ENCODE results near the gene FAM228B. TPM values are rescaled to one million over a fixed set of nuclear protein-coding genes. Genes with fewer than 3 reads are reported as not detected.

The FAM228B gene
- total and polyA plus RNA-seq, 2 donors (not counting 1 experiment from before 2014, with no cell fraction given), result 9.8 to 47.2 TPM

DNA sequence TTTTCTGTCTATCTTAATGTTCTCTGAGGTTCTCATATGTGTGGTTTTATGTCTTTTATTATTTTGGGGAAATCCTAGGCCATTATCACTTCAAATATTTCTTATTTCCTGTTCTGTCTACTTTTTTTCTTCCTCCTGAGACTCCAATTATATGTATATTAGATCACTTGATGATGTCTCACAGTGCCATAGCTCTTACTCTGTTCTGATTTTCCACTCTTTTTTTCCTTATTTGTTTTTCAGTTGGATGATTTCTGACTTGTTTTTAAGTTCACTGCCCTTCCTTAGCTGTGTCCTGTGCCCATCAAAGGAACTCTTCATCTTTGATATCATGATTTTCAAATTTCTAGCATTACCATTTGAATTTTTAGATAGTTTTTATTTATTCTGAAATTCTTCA lies 24.1 kb downstream of the FAM228B start:
- no peak for TF ChIP-seq EZH2 (IDR thresholded peaks at IDR 0.05; ENCODE audit: borderline replicate concordance, insufficient read depth, low read depth, low read length, poor library complexity, severe bottlenecking)
- TF ChIP-seq, protein P1, sequence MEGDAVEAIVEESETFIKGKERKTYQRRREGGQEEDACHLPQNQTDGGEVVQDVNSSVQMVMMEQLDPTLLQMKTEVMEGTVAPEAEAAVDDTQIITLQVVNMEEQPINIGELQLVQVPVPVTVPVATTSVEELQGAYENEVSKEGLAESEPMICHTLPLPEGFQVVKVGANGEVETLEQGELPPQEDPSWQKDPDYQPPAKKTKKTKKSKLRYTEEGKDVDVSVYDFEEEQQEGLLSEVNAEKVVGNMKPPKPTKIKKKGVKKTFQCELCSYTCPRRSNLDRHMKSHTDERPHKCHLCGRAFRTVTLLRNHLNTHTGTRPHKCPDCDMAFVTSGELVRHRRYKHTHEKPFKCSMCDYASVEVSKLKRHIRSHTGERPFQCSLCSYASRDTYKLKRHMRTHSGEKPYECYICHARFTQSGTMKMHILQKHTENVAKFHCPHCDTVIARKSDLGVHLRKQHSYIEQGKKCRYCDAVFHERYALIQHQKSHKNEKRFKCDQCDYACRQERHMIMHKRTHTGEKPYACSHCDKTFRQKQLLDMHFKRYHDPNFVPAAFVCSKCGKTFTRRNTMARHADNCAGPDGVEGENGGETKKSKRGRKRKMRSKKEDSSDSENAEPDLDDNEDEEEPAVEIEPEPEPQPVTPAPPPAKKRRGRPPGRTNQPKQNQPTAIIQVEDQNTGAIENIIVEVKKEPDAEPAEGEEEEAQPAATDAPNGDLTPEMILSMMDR (IDR thresholded peaks at IDR 0.05), result no peak
- Histone ChIP-seq H3K4me2 (replicated peaks; ENCODE audit: low read depth, low read length, poor library complexity, severe bottlenecking) (no peak overlapping the region), H3K4me1 (ENCODE audit: control insufficient read depth in 2 of 2, insufficient read depth in 2 of 2, low read length in 2 of 2) (no peaks in the 10 kb centered on the region), H2AFZ (ENCODE audit: insufficient read depth, low read depth, low read length, poor library complexity, severe bottlenecking) (no peak overlapping the region), H3K79me2 (ENCODE audit: control insufficient read depth, insufficient read depth, low read length) (no peaks in the 10 kb centered on the region), H3K4me3 (ENCODE audit: control extremely low read depth in 1 of 5, extremely low read depth in 1 of 5, insufficient read depth in 1 of 5, low read depth in 2 of 5, low read length in 4 of 5) (no peak overlapping the region), H3K27me3 (replicated peaks in 1 of 4; ENCODE audit: control extremely low read depth in 1 of 4, control insufficient read depth in 3 of 4, insufficient read depth in 4 of 4, low read length in 3 of 4) (no peaks in the 10 kb centered on the region), H3K9ac (ENCODE audit: low read length) (no peak overlapping the region), H3K27ac (ENCODE audit: low read length in 2 of 2) (no peak overlapping the region), H3K36me3 (replicated peaks in 1 of 2; ENCODE audit: control extremely low read depth in 1 of 2, control insufficient read depth in 1 of 2, extremely low read depth in 1 of 2, insufficient read depth in 2 of 2, low read length in 1 of 2) (peaks cover 0 to 2% of the 10 kb centered on the region in 2 experiments), H3K9me3 (ENCODE audit: control extremely low read depth in 1 of 3, control insufficient read depth in 2 of 3, insufficient read depth in 1 of 3, low read length in 2 of 3) (peaks cover 0 to 11% (median 3%) of the 10 kb centered on the region in 3 donors), H4K20me1 (ENCODE audit: control insufficient read depth, insufficient read depth, low read length, poor library complexity, severe bottlenecking) (no peaks in the 10 kb centered on the region)
- DNase-seq, result no peak
- Mint-ChIP-seq H3K4me3 (no peak overlapping the region), H3K27ac (no peak overlapping the region), H3K4me1 (no peaks in the 10 kb centered on the region), H3K27me3 (no peaks in the 10 kb centered on the region), H3K9me3 (ENCODE audit: insufficient read depth) (peaks cover 19% of the 10 kb centered on the region)
- ChIA-PET POLR2A (no interaction called here), CTCF (interaction anchor here (0.6 kb wide), 1 partner anchor 16 kb away, joined by 3 read pairs; no protein-coding TSS in a partner anchor)
- intact Hi-C loops (cut with micrococcal nuclease), result no loop called here
- ATAC-seq (ENCODE audit: low read depth), result no peak

DNA sequence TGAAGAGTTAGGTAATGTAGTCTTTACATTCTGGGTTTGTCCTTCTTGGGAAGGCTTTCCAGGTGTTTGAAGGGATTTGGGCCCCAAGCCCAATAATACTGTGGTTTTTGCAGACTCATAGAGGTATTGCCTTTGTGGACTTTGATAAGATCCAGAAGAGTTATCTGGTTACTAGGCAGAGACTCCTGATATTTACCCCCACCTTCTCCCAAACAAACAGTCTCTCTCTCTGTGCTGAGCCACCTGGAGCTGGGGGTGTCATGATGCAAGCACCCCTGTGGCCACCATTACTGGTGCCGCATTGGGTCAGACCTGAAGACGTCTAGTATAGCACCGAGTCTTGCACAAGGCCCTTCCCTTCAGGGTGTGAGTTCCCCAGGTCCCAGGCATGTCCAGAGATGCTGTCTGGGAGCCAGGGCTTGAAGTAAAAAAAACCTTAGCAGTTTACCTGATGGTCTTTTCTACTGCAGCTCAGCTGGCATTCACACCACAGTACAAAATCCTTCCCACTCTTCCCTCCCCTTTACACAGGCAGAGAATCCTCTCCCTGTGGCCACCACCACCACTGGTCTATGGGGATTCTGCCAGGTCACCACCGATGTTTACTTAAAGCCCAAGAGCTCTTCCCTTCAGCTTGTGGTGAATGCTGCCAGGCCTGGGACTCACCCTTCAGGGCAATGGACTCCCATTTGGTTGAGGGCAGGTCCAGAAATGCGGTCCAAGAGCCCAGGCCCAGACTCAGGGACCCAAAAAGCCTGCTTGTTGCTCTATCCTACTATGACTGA lies 29.3 kb downstream of the FAM228B start:
- 98% methylated on average over 5 of the region's 5 CpGs for WGBS (ENCODE audit: insufficient coverage)
- H2AFZ ChIP-seq (ENCODE audit: insufficient read depth, low read depth, low read length, poor library complexity, severe bottlenecking), result no peak overlapping the region
- H3K4me3 ChIP-seq (ENCODE audit: control extremely low read depth in 1 of 5, extremely low read depth in 1 of 5, insufficient read depth in 1 of 5, low read depth in 2 of 5, low read length in 4 of 5), result no peak overlapping the region
- H3K36me3 ChIP-seq (replicated peaks in 1 of 2; ENCODE audit: control extremely low read depth in 1 of 2, control insufficient read depth in 1 of 2, extremely low read depth in 1 of 2, insufficient read depth in 2 of 2, low read length in 1 of 2), result peaks cover 0 to 2% of the 10 kb centered on the region in 2 experiments
- intact Hi-C loops (cut with micrococcal nuclease), result no loop called here
- Mint-ChIP-seq H3K9me3 (ENCODE audit: insufficient read depth) (peaks cover 6% of the 10 kb centered on the region), H3K27ac (no peak overlapping the region), H3K4me1 (no peaks in the 10 kb centered on the region), H3K4me3 (no peak overlapping the region), H3K27me3 (no peaks in the 10 kb centered on the region)
- no peaks in the 10 kb centered on the region for H3K4me1 ChIP-seq (ENCODE audit: control insufficient read depth in 2 of 2, insufficient read depth in 2 of 2, low read length in 2 of 2)
- no peaks in the 10 kb centered on the region for H4K20me1 ChIP-seq (ENCODE audit: control insufficient read depth, insufficient read depth, low read length, poor library complexity, severe bottlenecking)
- DNase-seq, result no peak
- H3K4me2 ChIP-seq (replicated peaks; ENCODE audit: low read depth, low read length, poor library complexity, severe bottlenecking), result no peak overlapping the region
- H3K27me3 ChIP-seq (replicated peaks in 1 of 4; ENCODE audit: control extremely low read depth in 1 of 4, control insufficient read depth in 3 of 4, insufficient read depth in 4 of 4, low read length in 3 of 4), result no peaks in the 10 kb centered on the region
- H3K27ac ChIP-seq (ENCODE audit: low read length in 2 of 2), result no peak overlapping the region
- TF ChIP-seq EZH2 (IDR thresholded peaks at IDR 0.05; ENCODE audit: borderline replicate concordance, insufficient read depth, low read depth, low read length, poor library complexity, severe bottlenecking), result no peak
- TF ChIP-seq, protein P1 (IDR thresholded peaks at IDR 0.05), result no peak
- no peak overlapping the region for H3K9ac ChIP-seq (ENCODE audit: low read length)
- no peaks in the 10 kb centered on the region for H3K79me2 ChIP-seq (ENCODE audit: control insufficient read depth, insufficient read depth, low read length)
- peaks cover 0 to 7% (median 3%) of the 10 kb centered on the region in 3 donors for H3K9me3 ChIP-seq (ENCODE audit: control extremely low read depth in 1 of 3, control insufficient read depth in 2 of 3, insufficient read depth in 1 of 3, low read length in 2 of 3)
- POLR2A ChIA-PET, result no interaction called here
- ATAC-seq (ENCODE audit: low read depth), result no peak
- CTCF ChIA-PET, result interaction anchor here (1.2 kb wide), 1 partner anchor 9 kb away, joined by 5 read pairs; no protein-coding TSS in a partner anchor

Measured in B cell (primary cell).